ENCODE measurements around the gene SAFB.
A peak's percentile ranks its signal among the peaks of the same experiment; 100 is the strongest.
"Not testable (repeated sequence)": the region's sequence is repeated elsewhere in the genome, so short reads cannot be mapped to it uniquely, and the experiment has no call there.

Gene SAFB

GRCh38 chr19:5686326-5686646 lies 63.4 kb downstream of the SAFB start:
- Histone ChIP-seq H3K9me3 (ENCODE audit: control insufficient read depth, insufficient read depth, low read length) (no peaks in the 10 kb centered on the region), H3K4me1 (ENCODE audit: control insufficient read depth, insufficient read depth, low read length) (no peaks in the 10 kb centered on the region), H3K36me3 (ENCODE audit: control insufficient read depth, insufficient read depth, low read length) (no peaks in the 10 kb centered on the region; the same call in 1 of the 2 replicates), H3K4me3 (ENCODE audit: low read length) (peak overlapping the region; percentile 63; the same call in 1 of the 2 replicates), H3K27ac (ENCODE audit: low read length) (no peak overlapping the region), H3K27me3 (ENCODE audit: control insufficient read depth, insufficient read depth, low read length) (no peaks in the 10 kb centered on the region)
- no peak for DNase-seq (ENCODE audit: low read depth, low spot score)
- no CpG with 5 or more reads among the region's 16 CpGs for WGBS (ENCODE audit: insufficient coverage, insufficient read length)

- WGBS (ENCODE audit: insufficient coverage, insufficient read length) = no CpG with 5 or more reads among the region's 59 CpGs
- H3K4me3 ChIP-seq (ENCODE audit: low read length) = peak overlapping the region; percentile 63; the same call in 1 of the 2 replicates
- DNase-seq (ENCODE audit: low read depth, low spot score) = peak; percentile 85
Observed at GRCh38 chr19:5686647-5687359, 63.9 kb downstream of the SAFB start.

GRCh38 chr19:5687360-5688198 lies 64.7 kb downstream of the SAFB start:
- Histone ChIP-seq H3K4me3 (ENCODE audit: low read length) (peak overlapping the region; percentile 3; the same call in 1 of the 2 replicates), H3K4me1 (ENCODE audit: control insufficient read depth, insufficient read depth, low read length) (no peaks in the 10 kb centered on the region), H3K36me3 (ENCODE audit: control insufficient read depth, insufficient read depth, low read length) (peaks cover 9% of the 10 kb centered on the region), H3K27ac (ENCODE audit: low read length) (no peak overlapping the region), H3K27me3 (ENCODE audit: control insufficient read depth, insufficient read depth, low read length) (no peaks in the 10 kb centered on the region), H3K9me3 (ENCODE audit: control insufficient read depth, insufficient read depth, low read length) (no peaks in the 10 kb centered on the region)
- WGBS (ENCODE audit: insufficient coverage, insufficient read length) = no CpG with 5 or more reads among the region's 76 CpGs
- DNase-seq (ENCODE audit: low read depth, low spot score) = no peak

More at GRCh38 chr19:5686647-5687359, 63.9 kb downstream of the SAFB start:
- no peaks in the 10 kb centered on the region for H3K27me3 ChIP-seq (ENCODE audit: control insufficient read depth, insufficient read depth, low read length)
- H3K36me3 ChIP-seq (ENCODE audit: control insufficient read depth, insufficient read depth, low read length) = peaks cover 1% of the 10 kb centered on the region
- no peak overlapping the region for H3K27ac ChIP-seq (ENCODE audit: low read length)
- no peaks in the 10 kb centered on the region for H3K4me1 ChIP-seq (ENCODE audit: control insufficient read depth, insufficient read depth, low read length)
- no peaks in the 10 kb centered on the region for H3K9me3 ChIP-seq (ENCODE audit: control insufficient read depth, insufficient read depth, low read length)

DNA sequence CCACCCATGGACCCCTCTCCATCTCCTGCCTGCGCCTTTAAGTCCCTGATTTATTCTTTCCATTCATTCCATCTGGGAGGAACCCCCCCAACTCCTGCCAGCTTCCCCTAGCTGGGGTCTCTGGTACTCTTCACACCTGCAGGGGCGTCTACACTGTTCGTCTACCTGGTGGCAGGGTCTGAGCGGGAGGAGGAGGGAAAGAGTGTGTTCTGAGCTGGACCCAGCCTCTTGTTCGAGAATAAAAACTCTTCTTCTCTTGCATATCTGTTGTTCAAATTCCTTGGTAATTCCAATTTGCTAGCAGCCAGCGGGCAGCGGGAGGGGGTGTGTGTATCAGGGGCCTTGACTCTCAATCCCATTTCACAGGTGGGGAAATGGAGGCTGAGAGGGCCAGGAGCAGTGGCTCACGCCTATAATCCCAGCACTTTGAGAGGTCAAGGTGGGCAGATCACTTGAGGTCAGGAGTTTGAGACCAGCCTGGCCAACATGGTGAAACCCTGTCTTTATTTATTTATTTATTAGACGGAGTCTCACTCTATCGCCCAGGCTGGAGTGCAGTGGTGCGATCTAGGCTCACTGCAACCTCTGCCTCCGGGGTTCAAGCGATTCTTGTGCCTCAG lies 65.5 kb downstream of the SAFB start:
- H3K27me3 ChIP-seq (ENCODE audit: control insufficient read depth, insufficient read depth, low read length); DNase-seq (ENCODE audit: low read depth, low spot score); H3K9me3 ChIP-seq (ENCODE audit: control insufficient read depth, insufficient read depth, low read length); H3K4me3 ChIP-seq (ENCODE audit: low read length); H3K4me1 ChIP-seq (ENCODE audit: control insufficient read depth, insufficient read depth, low read length); H3K27ac ChIP-seq (ENCODE audit: low read length): not testable (repeated sequence)
- H3K36me3 ChIP-seq (ENCODE audit: control insufficient read depth, insufficient read depth, low read length) = peaks cover 17% of the 10 kb centered on the region
- no CpG with 5 or more reads among the region's 13 CpGs for WGBS (ENCODE audit: insufficient coverage, insufficient read length)

- Histone ChIP-seq H3K4me3 (ENCODE audit: low read length) (peak within 1 kb of the TSS; percentile 93), H3K27me3 (ENCODE audit: control insufficient read depth, insufficient read depth, low read length) (no peaks in the 10 kb centered on the region), H3K27ac (ENCODE audit: low read length) (no peak within 1 kb of the TSS), H3K9me3 (ENCODE audit: control insufficient read depth, insufficient read depth, low read length) (no peaks in the 10 kb centered on the region), H3K4me1 (ENCODE audit: control insufficient read depth, insufficient read depth, low read length) (no peaks in the 10 kb centered on the region), H3K36me3 (ENCODE audit: control insufficient read depth, insufficient read depth, low read length) (peaks cover 32% of the 10 kb centered on the region)
- peak; percentile 95 for DNase-seq (ENCODE audit: low read depth, low spot score)
- WGBS (ENCODE audit: insufficient coverage, insufficient read length) = no CpG with 5 or more reads among the region's 73 CpGs
Observed at GRCh38 chr19:5690125-5690954, 67.5 kb downstream of the SAFB start, which contains the start of gene RPL36. Gene RPL36, plus strand, starts transcription at chr19:5690295. Its CDS starts 213 bp downstream, at chr19:5690508.

GRCh38 chr19:5690955-5691821 lies 68.3 kb downstream of the SAFB start:
- Histone ChIP-seq H3K4me1 (ENCODE audit: control insufficient read depth, insufficient read depth, low read length) (no peaks in the 10 kb centered on the region; the same call in 1 of the 2 replicates), H3K27ac (ENCODE audit: low read length) (no peak overlapping the region), H3K27me3 (ENCODE audit: control insufficient read depth, insufficient read depth, low read length) (no peaks in the 10 kb centered on the region), H3K9me3 (ENCODE audit: control insufficient read depth, insufficient read depth, low read length) (no peaks in the 10 kb centered on the region), H3K4me3 (ENCODE audit: low read length) (peak overlapping the region; percentile 93), H3K36me3 (ENCODE audit: control insufficient read depth, insufficient read depth, low read length) (peaks cover 39% of the 10 kb centered on the region)
- no peak for DNase-seq (ENCODE audit: low read depth, low spot score)
- WGBS (ENCODE audit: insufficient coverage, insufficient read length) = no CpG with 5 or more reads among the region's 54 CpGs

GRCh38 chr19:5691822-5692722 lies 69.2 kb downstream of the SAFB start:
- H3K27me3 ChIP-seq (ENCODE audit: control insufficient read depth, insufficient read depth, low read length) = no peaks in the 10 kb centered on the region
- peaks cover 48% of the 10 kb centered on the region for H3K36me3 ChIP-seq (ENCODE audit: control insufficient read depth, insufficient read depth, low read length)
- no CpG with 5 or more reads among the region's 42 CpGs for WGBS (ENCODE audit: insufficient coverage, insufficient read length)
- no peak overlapping the region for H3K27ac ChIP-seq (ENCODE audit: low read length)
- H3K4me1 ChIP-seq (ENCODE audit: control insufficient read depth, insufficient read depth, low read length) = no peaks in the 10 kb centered on the region; the same call in 1 of the 2 replicates
- no peak for DNase-seq (ENCODE audit: low read depth, low spot score)
- no peaks in the 10 kb centered on the region for H3K9me3 ChIP-seq (ENCODE audit: control insufficient read depth, insufficient read depth, low read length)
- no peak overlapping the region; the same call in 1 of the 2 replicates for H3K4me3 ChIP-seq (ENCODE audit: low read length)

- peaks cover 49% of the 10 kb centered on the region for H3K36me3 ChIP-seq (ENCODE audit: control insufficient read depth, insufficient read depth, low read length)
- H3K9me3 ChIP-seq (ENCODE audit: control insufficient read depth, insufficient read depth, low read length) = no peaks in the 10 kb centered on the region
- H3K4me1 ChIP-seq (ENCODE audit: control insufficient read depth, insufficient read depth, low read length) = no peaks in the 10 kb centered on the region; the same call in 1 of the 2 replicates
- H3K27ac ChIP-seq (ENCODE audit: low read length) = no peak overlapping the region
- H3K27me3 ChIP-seq (ENCODE audit: control insufficient read depth, insufficient read depth, low read length) = no peaks in the 10 kb centered on the region
- no peak overlapping the region for H3K4me3 ChIP-seq (ENCODE audit: low read length)
- WGBS (ENCODE audit: insufficient coverage, insufficient read length) = no CpG with 5 or more reads among the region's 7 CpGs
- DNase-seq (ENCODE audit: low read depth, low spot score) = no peak
Observed at GRCh38 chr19:5692723-5693194, 69.9 kb downstream of the SAFB start.

Measured in iPS DF 6.9 (cell line).